HEK293 (cell line): Measurements from ENCODE around the gene RASAL2.

ENCODE experiments used
- CTCF ChIP-seq: fragments of 450-650 bp; formaldehyde crosslinking; IDR thresholded peaks from 2 replicates; pipeline ENCODE4 v1.5.1; 2016; ENCODE audit warnings: missing biosample characterization, missing genetic modification characterization
- ZNF416 ChIP-seq: fragments of 450-650 bp; formaldehyde crosslinking; IDR thresholded peaks from 2 replicates; pipeline ENCODE4 v1.5.1; 2016; ENCODE audit warnings: missing biosample characterization, missing genetic modification characterization
- ZNF555 ChIP-seq: fragments of 450-650 bp; formaldehyde crosslinking; conservative IDR thresholded peaks from 2 replicates; pipeline ENCODE4 v1.5.1; 2017; ENCODE audit warnings: missing biosample characterization, mild to moderate bottlenecking, missing genetic modification characterization, inconsistent platforms

DNA sequence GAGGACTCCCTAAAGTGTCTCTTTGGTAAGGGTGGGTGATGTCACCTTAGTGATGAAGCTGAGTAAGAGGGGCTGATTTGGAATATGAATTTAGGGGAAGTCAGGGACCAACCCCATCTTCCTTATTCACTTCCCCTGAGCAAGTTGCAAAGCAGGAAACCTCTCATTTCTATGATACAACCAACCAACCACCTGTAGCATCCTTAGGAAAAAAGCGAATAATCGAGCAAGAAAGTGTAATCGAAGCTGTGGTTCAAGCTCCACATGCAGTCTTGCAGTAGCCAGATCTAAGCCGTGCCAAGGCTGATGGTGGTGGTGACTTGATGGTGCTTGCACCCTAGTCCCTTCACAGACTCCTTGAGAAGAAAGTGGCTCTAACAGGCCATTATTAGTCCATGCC lies 422.2 kb downstream of the RASAL2 start:
- TF ChIP-seq CTCF (tag by site-specific recombination) (no peak), ZNF416 (tag by site-specific recombination) (no peak), ZNF555 (tag by site-specific recombination) (no peak)
